Psoas muscle (tissue), 8 donors: ENCODE measurements around the gene SLC13A5. TPM values are rescaled to one million over a fixed set of nuclear protein-coding genes. Genes with fewer than 3 reads are reported as not detected.

Experiments used
- ATAC-seq, 4 donors: fragments of 200-7000 bp; cut with Tn5 transposase; one replicate each; pipeline ENCODE4 v1.9.1; 2020; ENCODE audit warnings: moderate library complexity in 3 of 4, mild to moderate bottlenecking in 2 of 4
- DNase-seq, 2 donors: peaks; one replicate each; pipeline ENCODE4 v3.0.0-alpha.2; 2020
- H3K27ac ChIP-seq: fragments of 200-600 bp; one replicate; pipeline ENCODE4 v1.8.0; 2022
- H3K27me3 ChIP-seq, 3 donors: fragments of 200-600 bp in 1 of 3; one replicate each; pipeline versions ENCODE4 v1.6.1 to v1.8.0; 2013 to 2022; ENCODE audit warnings: low read length in 2 of 3, mild to moderate bottlenecking in 2 of 3, moderate library complexity in 1 of 3; ENCODE audit not compliant: insufficient read depth in 3 of 3
- H3K36me3 ChIP-seq, 2 donors: fragments of 200-600 bp in 1 of 2; one replicate each; pipeline versions ENCODE4 v1.6.1 to v1.8.0; 2013 to 2022; ENCODE audit warnings: low read depth in 1 of 2, mild to moderate bottlenecking in 1 of 2, moderate library complexity in 1 of 2; ENCODE audit not compliant: insufficient read depth in 1 of 2
- H3K4me1 ChIP-seq: fragments of 200-600 bp; one replicate; pipeline ENCODE4 v1.8.0; 2022
- H3K4me3 ChIP-seq: fragments of 200-600 bp; one replicate; pipeline ENCODE4 v1.8.0; 2022; ENCODE audit warnings: mild to moderate bottlenecking
- H3K9me3 ChIP-seq: fragments of 200-600 bp; one replicate; pipeline ENCODE4 v1.8.0; 2022
- WGBS, 3 donors: extraction: QIAGEN DNeasy Blood & Tissue Kit; methylation state at CpG; one replicate each; pipeline versions ENCODE4 v1.1.6 to v1.1.7; 2013; 5-methylcytosine and 5-hydroxymethylcytosine counted together
- intact Hi-C, 2 donors: fragments of 100-400 bp; cut with DNase I; formaldehyde crosslinking; loops; one replicate each; pipeline versions ENCODE4 v1.11.0 to v1.14.2; 2022
- polyA plus RNA-seq, 3 donors: library from polyadenylated mRNA; stranded (reverse); fragments of 200-250 nt; gene quantifications; one replicate each; pipeline ENCODE4 v1.2.3, GENCODE V29; 2013
- total RNA-seq, 4 donors: library from RNA; stranded (reverse); fragmentation: NEBNext Ultra II Directional in 2 of 4; extraction: Animal tissue kit (Norgen Biotek cat#: 25700) in 2 of 4; gene quantifications; one replicate each; pipeline versions ENCODE4 v1.2.1 to v1.2.4, GENCODE V29; 2021 to 2023
- TF ChIP-seq, protein P1 (sequence below): fragments of 200-600 bp; IDR thresholded peaks from one replicate; pipeline ENCODE4 v1.8.0; 2022; ENCODE audit warnings: antibody characterized with exemption
- donor health status: healthy with polysubstance abuse.
- donor health status: DM: no; HTN: no; CAD: no; lungs with moderate emphysema.
- donor health status: Bipolar disorder and iron deficiency.
- donor health status: healthy.
- donor health status: DM: yes; HTN: yes; CAD: no.
- donor health status: DM: no; HTN: no; CAD: no.
- donor health status: DM: no; HTN: no; CAD: no.
- donor health status: DM: yes; HTN: yes; CAD: no.

Gene SLC13A5
- total and polyA plus RNA-seq, 7 donors, result 0.01 to 0.17 (median 0.03) TPM; not detected in 4

DNA sequence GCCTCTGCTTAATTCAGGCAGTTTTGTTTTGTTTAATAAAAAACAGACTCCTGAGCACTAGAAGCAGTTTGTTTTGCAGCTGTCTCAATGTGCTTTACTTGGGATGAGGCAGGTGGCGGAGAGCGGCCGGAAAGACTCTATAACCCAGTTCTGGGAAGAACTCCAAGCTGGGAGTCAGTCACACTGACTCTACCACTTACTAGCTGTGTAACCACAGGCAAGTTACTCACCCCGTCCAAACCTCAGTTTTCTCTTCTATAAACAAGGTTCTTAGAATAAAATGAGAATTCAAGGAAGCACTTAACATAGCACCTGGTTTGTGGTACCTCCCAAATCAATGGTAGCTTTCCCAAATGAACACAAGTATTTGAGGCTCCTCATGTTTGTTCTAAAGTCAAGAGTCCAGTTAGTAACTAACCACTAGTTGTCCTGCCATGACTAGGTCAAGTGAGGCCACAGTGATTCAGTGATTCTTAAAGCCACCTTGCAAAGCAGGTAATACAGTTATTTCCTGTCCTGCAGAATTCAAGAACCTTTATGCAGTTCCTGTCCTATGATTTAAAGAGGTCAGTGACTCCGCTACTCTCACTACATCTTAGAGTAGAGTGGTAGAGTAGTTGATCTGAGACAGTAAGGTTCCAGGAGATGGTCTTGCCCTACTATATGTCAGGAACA is 69.6 kb downstream of the SLC13A5 start:
- Histone ChIP-seq H3K36me3 (peaks cover 5 to 63% of the 10 kb centered on the region in 2 donors), H3K4me1 (peaks cover 13% of the 10 kb centered on the region), H3K27me3 (no peaks in the 10 kb centered on the region)

DNA sequence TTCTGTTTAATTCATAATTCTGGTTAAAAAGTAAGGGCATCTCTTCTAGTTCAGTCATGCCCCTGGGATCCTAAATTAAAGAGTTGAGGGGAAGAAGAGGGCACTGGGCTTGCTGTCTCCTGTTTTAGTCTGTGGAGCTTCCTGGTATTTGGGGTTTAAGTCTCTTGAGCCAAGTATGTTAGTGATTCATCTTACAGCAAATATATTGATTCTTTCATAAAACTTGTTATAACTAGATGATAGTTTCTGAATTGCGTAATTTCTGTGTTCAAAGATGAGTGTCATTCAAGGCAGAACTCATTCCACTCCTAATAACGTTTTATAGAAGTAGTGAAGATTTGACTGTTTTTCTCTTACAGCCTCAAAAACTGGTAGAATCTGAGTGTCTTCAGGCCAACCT is 70.6 kb downstream of the SLC13A5 start:
- Histone ChIP-seq H3K27ac (no peak overlapping the region), H3K4me1 (peaks cover 13% of the 10 kb centered on the region), H3K9me3 (no peaks in the 10 kb centered on the region), H3K36me3 (peaks cover 5 to 53% of the 10 kb centered on the region in 2 donors), H3K4me3 (no peak overlapping the region), H3K27me3 (no peaks in the 10 kb centered on the region)
- DNase-seq (no peak), ATAC-seq (no peak)
- WGBS, 3 donors, result 53 to 66% (median 63%) methylated on average over 2 of the region's 2 CpGs
- TF ChIP-seq, protein P1, sequence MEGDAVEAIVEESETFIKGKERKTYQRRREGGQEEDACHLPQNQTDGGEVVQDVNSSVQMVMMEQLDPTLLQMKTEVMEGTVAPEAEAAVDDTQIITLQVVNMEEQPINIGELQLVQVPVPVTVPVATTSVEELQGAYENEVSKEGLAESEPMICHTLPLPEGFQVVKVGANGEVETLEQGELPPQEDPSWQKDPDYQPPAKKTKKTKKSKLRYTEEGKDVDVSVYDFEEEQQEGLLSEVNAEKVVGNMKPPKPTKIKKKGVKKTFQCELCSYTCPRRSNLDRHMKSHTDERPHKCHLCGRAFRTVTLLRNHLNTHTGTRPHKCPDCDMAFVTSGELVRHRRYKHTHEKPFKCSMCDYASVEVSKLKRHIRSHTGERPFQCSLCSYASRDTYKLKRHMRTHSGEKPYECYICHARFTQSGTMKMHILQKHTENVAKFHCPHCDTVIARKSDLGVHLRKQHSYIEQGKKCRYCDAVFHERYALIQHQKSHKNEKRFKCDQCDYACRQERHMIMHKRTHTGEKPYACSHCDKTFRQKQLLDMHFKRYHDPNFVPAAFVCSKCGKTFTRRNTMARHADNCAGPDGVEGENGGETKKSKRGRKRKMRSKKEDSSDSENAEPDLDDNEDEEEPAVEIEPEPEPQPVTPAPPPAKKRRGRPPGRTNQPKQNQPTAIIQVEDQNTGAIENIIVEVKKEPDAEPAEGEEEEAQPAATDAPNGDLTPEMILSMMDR, result no peak
- intact Hi-C loops, result loop anchor here (10.0 kb wide), 1 partner anchor 168 kb away; no protein-coding TSS in a partner anchor

More for the DNA sequence above, 69.6 kb downstream of the SLC13A5 start:
- DNase-seq (no peak), ATAC-seq (no peak)
- TF ChIP-seq, protein P1, result no peak
- WGBS, 3 donors, result 57 to 63% (median 62%) methylated on average over 5 of the region's 5 CpGs
- intact Hi-C loops, result loop anchor here (10.0 kb wide), 1 partner anchor 169 kb away; no protein-coding TSS in a partner anchor
- Histone ChIP-seq H3K4me3 (no peak overlapping the region), H3K9me3 (no peaks in the 10 kb centered on the region), H3K27ac (peak overlapping the region; percentile 0)

DNA sequence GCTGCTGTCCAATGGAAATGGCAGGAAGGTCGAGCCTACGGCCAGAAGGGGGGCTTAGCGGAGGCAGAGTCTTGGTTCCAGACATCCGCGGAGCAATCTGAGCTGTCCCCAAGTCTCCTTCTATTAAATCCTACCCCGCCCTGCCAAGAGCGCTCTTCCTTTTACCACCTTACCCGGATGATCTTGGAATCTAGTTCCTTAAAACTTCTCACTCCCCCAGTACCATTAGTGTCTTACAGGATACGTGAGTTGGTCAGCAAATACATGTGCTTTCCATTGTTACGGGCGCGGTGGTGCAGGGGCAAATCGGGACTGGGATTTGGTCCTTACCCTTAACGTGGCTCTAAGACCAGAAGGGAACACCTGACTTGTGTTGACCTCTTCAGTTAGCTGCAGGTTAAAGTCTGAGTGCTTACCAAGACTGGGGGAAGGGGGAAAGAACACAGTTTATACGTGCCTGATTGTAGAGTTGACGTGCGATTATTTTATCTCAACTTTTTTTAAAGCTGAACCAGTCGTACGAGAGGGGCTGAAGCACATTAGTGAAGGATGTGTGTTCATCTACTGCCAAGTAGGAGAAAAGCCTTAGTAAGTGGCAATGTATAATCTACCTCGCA is 71.8 kb downstream of the SLC13A5 start:
- intact Hi-C loops, result loop anchor here (10.0 kb wide), 1 partner anchor 167 kb away; no protein-coding TSS in a partner anchor
- TF ChIP-seq, protein P1, result no peak
- no peaks in the 10 kb centered on the region for H3K9me3 ChIP-seq
- DNase-seq (no peak), ATAC-seq (peak in 3 of 4 donors; percentile 11 to 22 (median 20))
- peak overlapping the region; percentile 82 for H3K27ac ChIP-seq
- peaks cover 5 to 40% of the 10 kb centered on the region in 2 donors for H3K36me3 ChIP-seq
- H3K4me3 ChIP-seq, result peak overlapping the region; percentile 80
- 2 to 3% (median 3%) methylated on average over 20 of the region's 20 CpGs for WGBS, 3 donors
- H3K27me3 ChIP-seq, result no peaks in the 10 kb centered on the region
- H3K4me1 ChIP-seq, result peaks cover 13% of the 10 kb centered on the region

DNA sequence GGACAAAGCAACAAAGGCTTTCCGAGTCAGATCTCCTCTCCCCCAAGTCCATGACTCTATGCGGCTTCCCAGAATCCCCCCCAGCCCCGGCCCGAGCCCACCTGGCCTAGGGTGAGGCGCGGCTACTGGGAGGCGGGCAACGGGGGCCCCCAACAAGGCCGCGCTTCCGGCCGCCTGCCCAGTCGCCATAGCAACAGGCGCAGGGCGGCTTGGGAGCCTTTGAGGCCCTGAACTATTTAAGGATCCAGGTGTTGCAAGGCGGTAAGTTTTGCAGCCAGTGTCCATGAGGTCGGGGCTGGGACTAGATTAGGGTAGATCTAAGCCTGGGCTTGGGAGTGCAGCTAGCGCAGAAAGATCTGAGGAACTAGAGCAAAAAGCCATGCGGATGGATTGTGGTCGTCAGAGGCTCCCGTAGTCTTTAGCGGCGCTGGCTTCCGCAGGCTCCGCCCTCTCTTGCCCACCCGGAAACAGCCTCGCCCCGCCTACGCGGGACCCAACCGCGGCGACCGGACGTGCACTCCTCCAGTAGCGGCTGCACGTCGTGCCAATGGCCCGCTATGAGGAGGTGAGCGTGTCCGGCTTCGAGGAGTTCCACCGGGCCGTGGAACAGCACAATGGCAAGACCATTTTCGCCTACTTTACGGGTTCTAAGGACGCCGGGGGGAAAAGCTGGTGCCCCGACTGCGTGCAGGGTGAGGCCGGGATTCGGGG is 72.5 kb downstream of the SLC13A5 start, which contains the start of the genes KIAA0753 and TXNDC17:
TSS of gene KIAA0753 (minus strand) at position 176 of the 711 bp plus-strand sequence. CDS start 5,608 bp downstream, outside the sequence.
TSS of gene TXNDC17 (plus strand) at position 525 of the 711 bp plus-strand sequence. CDS start at position 548, 23 bp downstream.
- Histone ChIP-seq H3K4me1 (peaks cover 13% of the 10 kb centered on the region), H3K27ac (peak within 1 kb of the TSS; percentile 82), H3K9me3 (no peaks in the 10 kb centered on the region), H3K36me3 (peaks cover 5 to 34% of the 10 kb centered on the region in 2 donors), H3K27me3 (no peaks in the 10 kb centered on the region), H3K4me3 (peak within 1 kb of the TSS; percentile 80)
- intact Hi-C loops, result loop anchor here (10.0 kb wide), 1 partner anchor 166 kb away; no protein-coding TSS in a partner anchor
- ATAC-seq (peak; percentile 96 to 98 (median 97)), DNase-seq (peak; percentile 93 to 96)
- TF ChIP-seq, protein P1, result no peak
- 0 to 1% (median 1%) methylated on average over 52 of the region's 52 CpGs for WGBS, 3 donors
